Osteoblast (primary cell): ENCODE data around the gene SLIT3. TPM values are rescaled to one million over a fixed set of nuclear protein-coding genes. Genes with fewer than 3 reads are reported as not detected.

Experiments used
- DNase-seq: peaks from one replicate; pipeline ENCODE4 v3.0.0; 2011; ENCODE audit warnings: low spot score, mixed read lengths; ENCODE audit not compliant: insufficient read length; ENCODE audit errors: missing footprints
- H2AFZ ChIP-seq: 2 replicates; pipeline ENCODE4 v1.6.0; 2011; ENCODE audit warnings: mild to moderate bottlenecking, low read length
- H3K27ac ChIP-seq: 2 replicates; pipeline ENCODE4 v1.5.1; 2011; ENCODE audit warnings: mild to moderate bottlenecking, low read depth, low read length, moderate library complexity
- H3K27me3 ChIP-seq: 2 replicates; pipeline ENCODE4 v1.6.0; 2012; ENCODE audit warnings: mild to moderate bottlenecking, control low read depth, inconsistent platforms, low read length, moderate library complexity; ENCODE audit not compliant: insufficient read depth
- H3K36me3 ChIP-seq: 2 replicates; pipeline ENCODE4 v1.5.1; 2011; ENCODE audit warnings: mild to moderate bottlenecking, low read length, control low read depth, moderate library complexity; ENCODE audit not compliant: insufficient read depth
- H3K4me1 ChIP-seq: 2 replicates; pipeline ENCODE4 v1.5.1; 2011; ENCODE audit warnings: mild to moderate bottlenecking, low read length, control low read depth, moderate library complexity; ENCODE audit not compliant: insufficient read depth
- H3K4me2 ChIP-seq: 2 replicates; pipeline ENCODE4 v1.6.0; 2011; ENCODE audit warnings: mild to moderate bottlenecking, low read length; ENCODE audit not compliant: insufficient read depth
- H3K4me3 ChIP-seq: fragments of 200-600 bp; sonication (generic); 3 replicates; pipeline ENCODE4 v1.5.1; 2012; ENCODE audit warnings: mild to moderate bottlenecking, low read length, inconsistent platforms; ENCODE audit not compliant: insufficient read depth
- H3K79me2 ChIP-seq: 2 replicates; pipeline ENCODE4 v1.6.0; 2012; ENCODE audit warnings: mild to moderate bottlenecking, low read length, control low read depth, inconsistent platforms; ENCODE audit not compliant: insufficient read depth
- H3K9me3 ChIP-seq: 2 replicates; pipeline ENCODE4 v1.5.1; 2011; ENCODE audit warnings: low read depth, low read length, control low read depth
- H4K20me1 ChIP-seq: 2 replicates; pipeline ENCODE4 v1.6.0; 2012; ENCODE audit warnings: mild to moderate bottlenecking, low read length, control low read depth; ENCODE audit not compliant: insufficient read depth
- total RNA-seq: library from RNA; depleted of rRNA; stranded (reverse); fragments of >200 nt; gene quantifications from 2 replicates; pipeline ENCODE4 v1.2.3, GENCODE V29; 2012
- TF ChIP-seq, protein P1 (sequence below): IDR thresholded peaks from 2 replicates; pipeline ENCODE4 v1.5.1; 2011; ENCODE audit warnings: mild to moderate bottlenecking, low read depth, low read length, moderate library complexity; ENCODE audit errors: extremely low read depth

SLIT3 gene
- total RNA-seq, 1 donor = 37.6 TPM

DNA sequence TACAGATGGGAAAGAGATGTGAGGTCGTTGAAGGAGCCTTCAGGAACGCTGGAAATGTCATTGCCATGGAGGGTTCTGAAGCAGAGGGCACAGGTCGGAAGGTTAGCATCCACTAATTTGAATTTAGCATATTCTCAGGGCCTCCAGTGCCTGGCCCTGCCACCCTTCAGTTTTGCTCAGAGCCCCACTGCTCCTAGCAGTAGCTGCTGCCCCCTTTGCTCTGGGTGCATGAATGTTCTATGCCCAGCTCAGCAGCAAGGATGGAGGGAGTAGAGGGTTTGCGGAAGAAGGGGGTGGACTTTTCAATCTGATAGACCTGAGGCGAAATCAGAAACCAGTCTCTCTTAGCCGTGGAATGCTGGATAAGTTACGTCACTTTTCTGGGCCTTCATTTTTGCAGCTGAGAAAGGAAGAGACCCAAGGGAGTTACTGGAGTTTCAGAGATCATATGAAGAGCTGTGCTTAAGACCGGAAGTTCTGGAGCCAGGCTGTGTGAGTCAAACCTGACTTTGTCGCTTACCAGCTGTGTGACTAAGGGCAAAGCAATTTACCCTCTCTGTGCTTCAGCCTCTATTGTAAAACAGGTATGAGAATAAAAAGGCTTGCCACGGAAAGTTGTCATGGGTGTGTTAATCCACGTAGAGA, 588.5 kb downstream of the SLIT3 start:
- TF ChIP-seq, protein P1, sequence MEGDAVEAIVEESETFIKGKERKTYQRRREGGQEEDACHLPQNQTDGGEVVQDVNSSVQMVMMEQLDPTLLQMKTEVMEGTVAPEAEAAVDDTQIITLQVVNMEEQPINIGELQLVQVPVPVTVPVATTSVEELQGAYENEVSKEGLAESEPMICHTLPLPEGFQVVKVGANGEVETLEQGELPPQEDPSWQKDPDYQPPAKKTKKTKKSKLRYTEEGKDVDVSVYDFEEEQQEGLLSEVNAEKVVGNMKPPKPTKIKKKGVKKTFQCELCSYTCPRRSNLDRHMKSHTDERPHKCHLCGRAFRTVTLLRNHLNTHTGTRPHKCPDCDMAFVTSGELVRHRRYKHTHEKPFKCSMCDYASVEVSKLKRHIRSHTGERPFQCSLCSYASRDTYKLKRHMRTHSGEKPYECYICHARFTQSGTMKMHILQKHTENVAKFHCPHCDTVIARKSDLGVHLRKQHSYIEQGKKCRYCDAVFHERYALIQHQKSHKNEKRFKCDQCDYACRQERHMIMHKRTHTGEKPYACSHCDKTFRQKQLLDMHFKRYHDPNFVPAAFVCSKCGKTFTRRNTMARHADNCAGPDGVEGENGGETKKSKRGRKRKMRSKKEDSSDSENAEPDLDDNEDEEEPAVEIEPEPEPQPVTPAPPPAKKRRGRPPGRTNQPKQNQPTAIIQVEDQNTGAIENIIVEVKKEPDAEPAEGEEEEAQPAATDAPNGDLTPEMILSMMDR = no peak
- Histone ChIP-seq H3K4me1 (peaks cover 21% of the 10 kb centered on the region), H4K20me1 (no peaks in the 10 kb centered on the region), H3K4me2 (peak overlapping the region; percentile 66), H3K79me2 (no peaks in the 10 kb centered on the region), H2AFZ (peak overlapping the region; percentile 83), H3K27me3 (no peaks in the 10 kb centered on the region), H3K27ac (peak overlapping the region; percentile 73), H3K9me3 (no peaks in the 10 kb centered on the region), H3K4me3 (no peak overlapping the region), H3K36me3 (no peaks in the 10 kb centered on the region)
- peak; percentile 98 for DNase-seq

GRCh38 chr5:168710706-168711105, 590.2 kb downstream of the SLIT3 start:
- Histone ChIP-seq H3K9me3 (no peaks in the 10 kb centered on the region), H2AFZ (no peak overlapping the region), H3K4me2 (no peak overlapping the region), H4K20me1 (no peaks in the 10 kb centered on the region), H3K79me2 (no peaks in the 10 kb centered on the region), H3K27ac (no peak overlapping the region), H3K4me3 (no peak overlapping the region), H3K27me3 (no peaks in the 10 kb centered on the region), H3K4me1 (peaks cover 21% of the 10 kb centered on the region), H3K36me3 (no peaks in the 10 kb centered on the region)
- TF ChIP-seq, protein P1 = no peak
- no peak for DNase-seq

- no peak for DNase-seq
- Histone ChIP-seq H3K9me3 (no peaks in the 10 kb centered on the region), H3K79me2 (no peaks in the 10 kb centered on the region), H3K27ac (no peak overlapping the region), H3K27me3 (no peaks in the 10 kb centered on the region), H2AFZ (no peak overlapping the region), H3K4me3 (no peak overlapping the region), H3K4me1 (peaks cover 10% of the 10 kb centered on the region), H3K36me3 (no peaks in the 10 kb centered on the region), H3K4me2 (no peak overlapping the region), H4K20me1 (no peaks in the 10 kb centered on the region)
- TF ChIP-seq, protein P1 = no peak
These were observed 592.9 kb downstream of the SLIT3 start for GRCh38 chr5:168707716-168708695.

DNA sequence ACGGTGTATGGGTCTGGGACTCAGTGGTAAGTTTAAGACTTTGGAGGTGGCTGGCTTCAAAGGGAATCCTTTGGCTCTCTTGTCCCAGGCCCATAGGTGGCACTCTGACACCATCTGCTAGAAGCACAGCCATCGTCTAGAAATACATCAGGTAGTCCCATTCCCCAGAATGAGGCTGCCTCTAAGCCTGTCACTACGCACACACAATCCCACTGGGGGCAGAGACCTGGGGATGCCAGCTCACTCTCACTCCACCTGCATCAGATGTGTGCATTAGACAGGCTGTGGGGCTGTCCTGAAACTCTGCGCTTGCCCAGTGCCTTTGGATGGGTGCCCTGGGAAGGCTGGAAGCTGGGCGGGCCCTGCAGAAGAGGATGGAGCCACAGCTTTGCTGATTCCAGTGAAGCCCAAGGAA, 594.3 kb downstream of the SLIT3 start:
- TF ChIP-seq, protein P1 = peak; percentile 68
- no peak for DNase-seq
- Histone ChIP-seq H2AFZ (no peak overlapping the region), H3K9me3 (no peaks in the 10 kb centered on the region), H3K36me3 (no peaks in the 10 kb centered on the region), H3K79me2 (no peaks in the 10 kb centered on the region), H3K4me2 (no peak overlapping the region), H4K20me1 (no peaks in the 10 kb centered on the region), H3K4me1 (no peaks in the 10 kb centered on the region), H3K27ac (no peak overlapping the region), H3K27me3 (no peaks in the 10 kb centered on the region), H3K4me3 (no peak overlapping the region)
